SK-N-SH (cell line): ENCODE measurements around the gene SLC31A1. TPM values are rescaled to one million over a fixed set of nuclear protein-coding genes. Genes with fewer than 3 reads are reported as not detected.
A peak's percentile ranks its signal among the peaks of the same experiment; 100 is the strongest.

Experiments
- CTCF ChIA-PET: fragments of 300-600, 350-600 bp; formaldehyde crosslinking; extraction: SDS; loops from one replicate; lab custom pipeline; 2021; lab: Yijun Ruan, JAX
- POLR2A ChIA-PET: fragments of 350-600 bp; sonication (Branson Sonifier 250); formaldehyde crosslinking; extraction: SDS; loops from one replicate; lab custom pipeline; 2020; ENCODE audit warnings: antibody characterized with exemption, inconsistent platforms; lab: Yijun Ruan, JAX
- DNase-seq: peaks from one replicate; pipeline ENCODE4 v3.0.0; 2012
- H2AFZ ChIP-seq: fragments of 200-600 bp; sonication (generic); 2 replicates; pipeline ENCODE4 v1.8.1; 2016; ENCODE audit warnings: antibody characterized with exemption, mild to moderate bottlenecking, low read depth
- H3F3A ChIP-seq: fragments of 200-600 bp; sonication (generic); replicated peaks from 2 replicates; pipeline ENCODE3; 2016; ENCODE audit warnings: antibody characterized with exemption, mild to moderate bottlenecking; ENCODE audit not compliant: insufficient read depth
- H3K27ac ChIP-seq, 2 experiments: fragments of 200-500 bp in 1 of 2; fragments of 200-600 bp in 1 of 2; sonication (Bioruptor generic) in 1 of 2; sonication (generic), shearing (Covaris generic) in 1 of 2; 2 replicates each; pipeline versions ENCODE4 v1.5.1 to v1.6.1; 2014 to 2016; ENCODE audit warnings: low read depth in 2 of 2, inconsistent platforms in 1 of 2, low read length in 1 of 2, mild to moderate bottlenecking in 1 of 2, mixed read lengths in 1 of 2
- H3K27me3 ChIP-seq: fragments of 200-600 bp; sonication (generic), shearing (Covaris generic); 2 replicates; pipeline ENCODE4 v1.6.1; 2016; ENCODE audit warnings: mixed run types; ENCODE audit not compliant: insufficient read depth
- H3K36me3 ChIP-seq, 2 experiments: fragments of 200-500 bp in 1 of 2; fragments of 200-600 bp in 1 of 2; sonication (Bioruptor generic) in 1 of 2; sonication (generic) in 1 of 2; replicated peaks in 1 of 2; 2 replicates each; pipeline versions ENCODE3 to v1.5.1; 2014 to 2016; ENCODE audit warnings: low read length in 1 of 2, mild to moderate bottlenecking in 1 of 2; ENCODE audit not compliant: insufficient read depth in 2 of 2, control insufficient read depth in 1 of 2
- H3K4me1 ChIP-seq, 2 experiments: fragments of 200-500 bp in 1 of 2; fragments of 200-600 bp in 1 of 2; sonication (Bioruptor generic) in 1 of 2; sonication (generic), shearing (Covaris generic) in 1 of 2; 2 replicates each; pipeline versions ENCODE4 v1.5.1 to v1.6.1; 2014 to 2016; ENCODE audit warnings: low read depth in 1 of 2, low read length in 1 of 2, mixed run types in 1 of 2; ENCODE audit not compliant: insufficient read depth in 2 of 2, control insufficient read depth in 1 of 2
- H3K4me2 ChIP-seq: fragments of 200-600 bp; sonication (generic), shearing (Covaris generic); 2 replicates; pipeline ENCODE4 v1.6.1; 2017; ENCODE audit warnings: mixed run types
- H3K4me3 ChIP-seq, 2 experiments: fragments of 200-500 bp in 1 of 2; fragments of 200-600 bp in 1 of 2; sonication (Bioruptor generic) in 1 of 2; sonication (generic), shearing (Covaris generic) in 1 of 2; 2 replicates each; pipeline versions ENCODE4 v1.5.1 to v1.8.1; 2014 to 2016; ENCODE audit warnings: low read depth in 2 of 2, inconsistent platforms in 1 of 2, low read length in 1 of 2, mild to moderate bottlenecking in 1 of 2, mixed read lengths in 1 of 2, moderate library complexity in 1 of 2
- H3K79me2 ChIP-seq: fragments of 200-600 bp; sonication (generic); 2 replicates; pipeline ENCODE4 v1.8.1; 2017; ENCODE audit warnings: mild to moderate bottlenecking; ENCODE audit not compliant: insufficient read depth
- H3K9ac ChIP-seq: fragments of 200-600 bp; sonication (generic); 2 replicates; pipeline ENCODE4 v1.6.1; 2017; ENCODE audit warnings: mixed run types
- H3K9me2 ChIP-seq: fragments of 200-600 bp; sonication (generic); 2 replicates; pipeline ENCODE4 v1.6.1; 2017; ENCODE audit warnings: mixed run types
- H3K9me3 ChIP-seq: fragments of 200-600 bp; sonication (generic); 2 replicates; pipeline ENCODE4 v1.6.1; 2017; ENCODE audit warnings: mixed run types, mild to moderate bottlenecking, moderate library complexity
- H4K20me1 ChIP-seq: fragments of 200-600 bp; sonication (generic); 2 replicates; pipeline ENCODE4 v1.6.1; 2017; ENCODE audit warnings: mild to moderate bottlenecking, mixed run types; ENCODE audit not compliant: insufficient read depth
- EP300 ChIP-seq, 2 experiments: IDR thresholded peaks; 2 replicates each; pipeline versions ENCODE4 v1.4.0 to v1.6.1; 2012; ENCODE audit warnings: borderline replicate concordance in 1 of 2, low read depth in 1 of 2, low read length in 1 of 2
- FOSL2 ChIP-seq: IDR thresholded peaks from 2 replicates; pipeline ENCODE4 v1.4.0; 2012; ENCODE audit warnings: low read depth, mild to moderate bottlenecking, moderate library complexity, borderline replicate concordance
- FOXJ3 ChIP-seq: sonication (generic); formaldehyde crosslinking; IDR thresholded peaks from 2 replicates; pipeline ENCODE4 v1.5.1; 2020; ENCODE audit warnings: mild to moderate bottlenecking, missing genetic modification reagents
- GATA2 ChIP-seq: sonication (generic); formaldehyde crosslinking; IDR thresholded peaks from 2 replicates; pipeline ENCODE4 v1.5.0; 2020; ENCODE audit warnings: mild to moderate bottlenecking, missing genetic modification reagents
- MEF2A ChIP-seq: IDR thresholded peaks from 2 replicates; pipeline ENCODE4 v1.4.0; 2012; ENCODE audit warnings: low read depth, borderline replicate concordance
- MXI1 ChIP-seq: IDR thresholded peaks from 2 replicates; pipeline ENCODE4 v1.6.1; 2012; ENCODE audit warnings: mild to moderate bottlenecking, low read depth, low read length, improper control_type of control experiment
- POLR2AphosphoS5 ChIP-seq: IDR thresholded peaks from 2 replicates; pipeline ENCODE4 v1.6.1; 2012; ENCODE audit warnings: low read depth, low read length
- SIN3A ChIP-seq: IDR thresholded peaks from 2 replicates; pipeline ENCODE4 v1.6.1; 2012; ENCODE audit warnings: low read depth, mild to moderate bottlenecking, low read length, moderate library complexity, borderline replicate concordance
- TAF1 ChIP-seq: IDR thresholded peaks from 2 replicates; pipeline ENCODE4 v1.6.1; 2012; ENCODE audit warnings: low read depth, mild to moderate bottlenecking, low read length, moderate library complexity, borderline replicate concordance
- TCF12 ChIP-seq: IDR thresholded peaks from 2 replicates; pipeline ENCODE4 v1.4.0; 2012
- TEAD4 ChIP-seq: IDR thresholded peaks from 2 replicates; pipeline ENCODE4 v1.4.0; 2012; ENCODE audit warnings: mild to moderate bottlenecking, borderline replicate concordance; ENCODE audit not compliant: insufficient read depth
- YY1 ChIP-seq: IDR thresholded peaks from 2 replicates; pipeline ENCODE4 v1.4.0; 2012; ENCODE audit warnings: low read depth, mild to moderate bottlenecking
- WGBS: methylation state at CpG from one replicate; pipeline ENCODE4 v1.1.6; 2017; ENCODE audit warnings: low lambda C conversion rate; 5-methylcytosine and 5-hydroxymethylcytosine counted together
- polyA plus RNA-seq, 3 experiments: library from polyadenylated mRNA; depleted of rRNA; stranded (reverse); fragments of >200 nt; gene quantifications; 2 replicates each; pipeline ENCODE4 v1.2.3, GENCODE V29; 2012
- TF ChIP-seq, protein P1 (sequence below): IDR thresholded peaks from 2 replicates; pipeline ENCODE4; 2012

The SLC31A1 gene
- polyA plus RNA-seq, 1 of the 3 experiments (the other 2 are of a cell fraction) = 7.7 TPM

DNA sequence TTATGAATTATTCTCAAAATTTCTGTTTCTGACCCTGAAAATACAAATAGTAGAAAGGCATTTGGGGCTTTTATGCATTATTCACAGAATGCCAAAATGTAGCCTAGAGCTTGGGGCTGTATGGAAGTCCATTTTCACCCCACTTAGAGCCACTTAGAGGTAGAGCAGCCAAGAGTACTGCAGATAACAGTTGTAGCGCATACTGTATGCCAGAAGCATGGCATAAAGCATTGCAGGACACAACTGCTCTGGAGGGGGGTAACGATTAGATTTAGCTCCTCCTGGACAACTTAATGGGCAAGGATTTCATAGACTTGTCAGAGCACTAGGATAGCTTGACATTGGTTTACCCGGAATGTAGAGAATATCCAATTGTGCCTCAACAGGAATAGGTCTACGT, 15.7 kb downstream of the SLC31A1 start:
- peak; percentile 52; the same call in 1 of the 2 replicates for TF ChIP-seq MXI1
- TF ChIP-seq MEF2A = no peak
- TF ChIP-seq TAF1 = no peak
- TF ChIP-seq GATA2 = peak; percentile 35
- TF ChIP-seq, all 33 proteins: peak for 2
- POLR2A ChIA-PET = interaction anchor here (1.1 kb wide), 1 partner anchor 38 kb away, joined by 3 read pairs; the partner anchor contains the start of gene CDC26
- no peaks in the 10 kb centered on the region for H4K20me1 ChIP-seq

DNA sequence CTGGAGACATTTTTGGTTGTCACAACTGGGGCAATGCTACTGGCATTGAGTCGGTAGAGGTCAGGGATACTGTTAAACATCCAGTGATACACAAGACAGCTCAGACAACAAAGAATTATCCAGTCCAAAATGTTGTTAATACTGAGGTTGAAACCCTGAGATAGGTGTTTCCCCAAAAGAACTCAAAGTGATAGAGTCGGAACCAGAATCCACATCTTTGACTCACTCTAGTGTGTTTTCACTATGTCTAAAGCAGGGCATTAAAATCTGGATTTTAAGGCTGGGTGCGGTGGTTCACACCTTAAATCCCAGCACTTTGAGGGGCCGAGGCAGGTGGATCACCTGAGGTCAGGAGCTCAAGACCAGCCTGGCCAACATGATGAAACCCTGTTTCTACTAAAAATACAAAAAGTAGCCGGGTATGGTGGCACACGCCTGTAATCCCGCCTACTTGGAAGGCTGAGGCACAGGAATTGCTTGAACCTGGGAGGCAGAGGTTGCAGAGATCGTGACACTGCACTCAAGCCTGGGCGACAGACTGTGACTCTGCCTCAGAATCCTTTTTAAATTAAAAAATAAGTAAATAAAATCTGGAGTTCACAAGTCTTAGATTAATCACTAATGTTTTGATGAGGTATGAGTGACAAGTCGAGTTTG, 17.0 kb downstream of the SLC31A1 start:
- Histone ChIP-seq H2AFZ (no peak overlapping the region), H3K27ac (no peak overlapping the region), H3K79me2 (peaks cover 2% of the 10 kb centered on the region; the same call in 1 of the 2 replicates), H3K9me2 (no peaks in the 10 kb centered on the region), H4K20me1 (no peaks in the 10 kb centered on the region), H3K4me1 (peaks cover 0 to 6% of the 10 kb centered on the region in 2 experiments; a peak in 3 of 4 replicates), H3K27me3 (no peaks in the 10 kb centered on the region), H3K9me3 (no peaks in the 10 kb centered on the region), H3K4me3 (no peak overlapping the region), H3F3A (no peaks in the 10 kb centered on the region), H3K4me2 (no peak overlapping the region), H3K9ac (no peak overlapping the region), H3K36me3 (no peaks in the 10 kb centered on the region)
- TF ChIP-seq SIN3A (no peak), GATA2 (no peak), POLR2AphosphoS5 (no peak), TEAD4 (no peak), FOXJ3 (no peak), YY1 (no peak), MEF2A (no peak), EP300 (IDR thresholded peaks at IDR 0.05; ENCODE audit: borderline replicate concordance in 1 of 2, low read depth in 1 of 2, low read length in 1 of 2) (no peak), TCF12 (no peak), FOSL2 (no peak)
- TF ChIP-seq, protein P1, sequence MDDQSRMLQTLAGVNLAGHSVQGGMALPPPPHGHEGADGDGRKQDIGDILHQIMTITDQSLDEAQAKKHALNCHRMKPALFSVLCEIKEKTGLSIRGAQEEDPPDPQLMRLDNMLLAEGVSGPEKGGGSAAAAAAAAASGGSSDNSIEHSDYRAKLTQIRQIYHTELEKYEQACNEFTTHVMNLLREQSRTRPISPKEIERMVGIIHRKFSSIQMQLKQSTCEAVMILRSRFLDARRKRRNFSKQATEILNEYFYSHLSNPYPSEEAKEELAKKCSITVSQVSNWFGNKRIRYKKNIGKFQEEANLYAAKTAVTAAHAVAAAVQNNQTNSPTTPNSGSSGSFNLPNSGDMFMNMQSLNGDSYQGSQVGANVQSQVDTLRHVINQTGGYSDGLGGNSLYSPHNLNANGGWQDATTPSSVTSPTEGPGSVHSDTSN = no peak
- ChIA-PET POLR2A (no interaction called here), CTCF (interaction anchor here (1.2 to 1.3 kb wide), 2 partner anchors 17 to 46 kb away, joined by 4 read pairs; partner anchors contain the start of genes FKBP15 and SLC31A1)
- 90% methylated on average over 10 of the region's 10 CpGs for WGBS
- DNase-seq = no peak

More for the DNA sequence above, 15.7 kb downstream of the SLC31A1 start:
- H3K36me3 ChIP-seq = no peaks in the 10 kb centered on the region
- H3K9me3 ChIP-seq = no peaks in the 10 kb centered on the region
- H3F3A ChIP-seq = no peaks in the 10 kb centered on the region
- H3K9ac ChIP-seq = no peak overlapping the region
- DNase-seq = peak; percentile 65
- H3K4me2 ChIP-seq = no peak overlapping the region
- peaks cover 0 to 6% of the 10 kb centered on the region in 2 experiments; a peak in 3 of 4 replicates for H3K4me1 ChIP-seq
- H3K27me3 ChIP-seq = no peaks in the 10 kb centered on the region
- CTCF ChIA-PET = interaction anchor here (0.7 to 1.3 kb wide), 2 partner anchors 16 to 37 kb away, joined by 3 to 4 read pairs; partner anchors contain the start of genes FKBP15 and SLC31A1
- no peak overlapping the region for H3K4me3 ChIP-seq
- H3K79me2 ChIP-seq = peaks cover 2% of the 10 kb centered on the region; the same call in 1 of the 2 replicates
- peak overlapping the region in 1 of 2 experiments; percentile 71; a peak in 1 of 4 replicates for H3K27ac ChIP-seq
- WGBS = 83% methylated on average over 4 of the region's 4 CpGs
- no peak overlapping the region for H2AFZ ChIP-seq
- no peaks in the 10 kb centered on the region for H3K9me2 ChIP-seq
